ENCODE data around the gene CEMP1. TPM values are rescaled to one million over a fixed set of nuclear protein-coding genes. Genes with fewer than 3 reads are reported as not detected.

Gene CEMP1
- total RNA-seq, 2 experiments from 2014 or later = 1.0 to 1.8 TPM

- DNase-seq (no peak), ATAC-seq (ENCODE audit: poor library complexity) (no peak)
- no peaks in the 10 kb centered on the region for H3K27me3 Mint-ChIP-seq
- H3K27ac Mint-ChIP-seq = no peak overlapping the region
- Histone ChIP-seq H3K9me3 (ENCODE audit: control insufficient read depth in 1 of 2, insufficient read depth in 1 of 2, low read length in 2 of 2) (no peaks in the 10 kb centered on the region), H3K27ac (ENCODE audit: low read depth in 1 of 2, low read length in 2 of 2) (no peak overlapping the region), H3K4me1 (ENCODE audit: insufficient read depth, low read length) (peaks cover 4% of the 10 kb centered on the region), H3K36me3 (ENCODE audit: insufficient read depth, low read length) (no peaks in the 10 kb centered on the region), H3K4me3 (ENCODE audit: low read length) (no peak overlapping the region), H3K27me3 (ENCODE audit: control insufficient read depth in 1 of 2, insufficient read depth in 2 of 2, low read length in 2 of 2) (no peaks in the 10 kb centered on the region)
- no peaks in the 10 kb centered on the region for H3K9me3 Mint-ChIP-seq
- ChIA-PET POLR2A (no interaction called here), CTCF (no interaction called here)
- no peaks in the 10 kb centered on the region for H3K36me3 Mint-ChIP-seq (ENCODE audit: low read depth)
- no peak for TF ChIP-seq CTCF (IDR thresholded peaks at IDR 0.05)
- intact Hi-C loops (cut with DNase I, micrococcal nuclease) = no loop called here
- H3K4me3 Mint-ChIP-seq = no peak overlapping the region
- peaks cover 8% of the 10 kb centered on the region for H3K4me1 Mint-ChIP-seq (ENCODE audit: low read depth)
Observed at GRCh38 chr16:2481676-2482075, 49.5 kb downstream of the CEMP1 start.

- Mint-ChIP-seq H3K9me3 (no peaks in the 10 kb centered on the region), H3K4me3 (no peak overlapping the region)
Observed at GRCh38 chr16:2480948-2481347, 50.3 kb downstream of the CEMP1 start.

More at GRCh38 chr16:2480948-2481347, 50.3 kb downstream of the CEMP1 start:
- Mint-ChIP-seq H3K4me1 (ENCODE audit: low read depth) (peaks cover 7% of the 10 kb centered on the region), H3K27ac (no peak overlapping the region), H3K27me3 (no peaks in the 10 kb centered on the region), H3K36me3 (ENCODE audit: low read depth) (no peaks in the 10 kb centered on the region)
- POLR2A ChIA-PET = no interaction called here
- no peaks in the 10 kb centered on the region for H3K27me3 ChIP-seq (ENCODE audit: control insufficient read depth in 1 of 2, insufficient read depth in 2 of 2, low read length in 2 of 2)
- ATAC-seq (ENCODE audit: poor library complexity) (no peak), DNase-seq (no peak)
- intact Hi-C loops (cut with DNase I, micrococcal nuclease) = no loop called here
- H3K27ac ChIP-seq (ENCODE audit: low read depth in 1 of 2, low read length in 2 of 2) = no peak overlapping the region
- no peaks in the 10 kb centered on the region for H3K9me3 ChIP-seq (ENCODE audit: control insufficient read depth in 1 of 2, insufficient read depth in 1 of 2, low read length in 2 of 2)
- TF ChIP-seq CTCF (IDR thresholded peaks at IDR 0.05) = no peak
- H3K4me3 ChIP-seq (ENCODE audit: low read length) = no peak overlapping the region
- H3K36me3 ChIP-seq (ENCODE audit: insufficient read depth, low read length) = no peaks in the 10 kb centered on the region
- CTCF ChIA-PET = no interaction called here
- H3K4me1 ChIP-seq (ENCODE audit: insufficient read depth, low read length) = peaks cover 6% of the 10 kb centered on the region

Small RNAs within 50 kb of the gene (microRNA-seq; reads per million reads assigned to microRNA genes)
- 0.61 reads per million for gene MIR3178 (ENCODE audit: borderline microRNAs expressed, borderline replicate concordance)

Other genes with a start within 250 kb of the CEMP1 start
- gene ABCA3, start 190.7 kb downstream of the CEMP1 start, total RNA-seq = 1 to 10 TPM; 7.0 to 7.7 TPM
- 1 to 10 TPM in 1 of 2 experiments, under 1 TPM in 1; 0.81 to 1.3 TPM for gene CCNF, start 102.0 kb downstream of the CEMP1 start, total RNA-seq
- gene TEDC2, start 71.3 kb downstream of the CEMP1 start, total RNA-seq = under 1 TPM; 0.17 to 0.27 TPM
- gene NTN3, start 60.1 kb downstream of the CEMP1 start, total RNA-seq = not detected
- gene TBC1D24, start 56.3 kb downstream of the CEMP1 start, total RNA-seq = 1 to 10 TPM; 1.2 to 2.1 TPM
- 100 to 1,000 TPM; 224 to 234 TPM for gene ATP6V0C, start 17.5 kb downstream of the CEMP1 start, total RNA-seq
- 100 to 1,000 TPM; 171 to 177 TPM for gene AMDHD2, start 11.0 kb downstream of the CEMP1 start, total RNA-seq
- 10 to 100 TPM; 46.1 to 51.1 TPM for gene PDPK1, start 6.6 kb upstream of the CEMP1 start, total RNA-seq
- 10 to 100 TPM; 20.6 to 22.6 TPM for gene KCTD5, start 151.1 kb upstream of the CEMP1 start, total RNA-seq
- under 1 TPM; 0.28 to 0.44 TPM for gene PRSS27, start 188.8 kb upstream of the CEMP1 start, total RNA-seq
- gene SRRM2, start 221.2 kb upstream of the CEMP1 start, total RNA-seq = 1,000 to 10,000 TPM; 1,187 to 1,199 TPM
- gene ELOB, start 245.9 kb upstream of the CEMP1 start, total RNA-seq = 100 to 1,000 TPM; 102 to 103 TPM